Prostate gland (tissue), 2 donors: ENCODE results near the gene PLXNC1. TPM values are rescaled to one million over a fixed set of nuclear protein-coding genes. Genes with fewer than 3 reads are reported as not detected.

Experiments used
- DNase-seq: peaks from one replicate; pipeline ENCODE4 v3.0.0-alpha.2; 2019; ENCODE audit warnings: low spot score
- H3K27ac ChIP-seq, 2 donors: fragments of 200-600 bp; sonication (generic); 2 replicates each; pipeline ENCODE4 v1.5.1; 2017 to 2019
- H3K27me3 ChIP-seq: fragments of 200-600 bp; sonication (generic); replicated peaks from 2 replicates; pipeline ENCODE4 v1.5.1; 2019; ENCODE audit not compliant: insufficient read depth
- H3K36me3 ChIP-seq, 2 donors: fragments of 200-600 bp; sonication (generic); 1 replicate in 1 of 2; 2 replicates in 1 of 2; pipeline versions ENCODE4 v1.5.1 to v1.8.1; 2017 to 2019
- H3K4me1 ChIP-seq: fragments of 200-600 bp; sonication (generic); replicated peaks from 2 replicates; pipeline ENCODE4 v1.5.1; 2019
- H3K4me3 ChIP-seq, 2 donors: fragments of 200-600 bp; sonication (generic); 2 replicates each; pipeline ENCODE4 v1.5.1; 2017 to 2019
- H3K9me3 ChIP-seq: fragments of 200-600 bp; sonication (generic); 2 replicates; pipeline ENCODE4 v1.5.1; 2017
- POLR2A ChIP-seq: fragments of 450-650 bp; IDR thresholded peaks from one replicate; pipeline ENCODE4 v1.6.1; 2016; ENCODE audit warnings: antibody characterized with exemption, mild to moderate bottlenecking
- POLR2AphosphoS5 ChIP-seq: sonication (generic); formaldehyde crosslinking; IDR thresholded peaks from one replicate; pipeline ENCODE4 v1.6.1; 2017; ENCODE audit warnings: antibody characterized with exemption
- WGBS: methylation state at CpG from one replicate; pipeline ENCODE4 v1.1.5; 2018; 5-methylcytosine and 5-hydroxymethylcytosine counted together
- intact Hi-C: fragments of 100-400 bp; cut with DNase I; formaldehyde crosslinking; loops from one replicate; pipeline ENCODE4 v1.14.2; 2022
- total RNA-seq, 2 donors: library from RNA; depleted of rRNA; stranded (reverse); fragments of >200 nt; gene quantifications; one replicate each; pipeline ENCODE4 v1.1.0, GENCODE V29; 2016
- TF ChIP-seq, protein P1 (sequence below), 4 experiments: fragments of 200-600 bp in 2 of 4; fragments of 450-650 bp in 2 of 4; sonication (generic) in 2 of 4; IDR thresholded peaks; 1 replicate in 3 of 4; 2 replicates in 1 of 4; pipeline ENCODE4 v1.5.1; 2016 to 2019; ENCODE audit warnings: antibody characterized with exemption in 4 of 4, mild to moderate bottlenecking in 2 of 4, moderate library complexity in 2 of 4

The PLXNC1 gene
- total RNA-seq, 2 donors from 2014 or later: 2.7 to 118 TPM

DNA sequence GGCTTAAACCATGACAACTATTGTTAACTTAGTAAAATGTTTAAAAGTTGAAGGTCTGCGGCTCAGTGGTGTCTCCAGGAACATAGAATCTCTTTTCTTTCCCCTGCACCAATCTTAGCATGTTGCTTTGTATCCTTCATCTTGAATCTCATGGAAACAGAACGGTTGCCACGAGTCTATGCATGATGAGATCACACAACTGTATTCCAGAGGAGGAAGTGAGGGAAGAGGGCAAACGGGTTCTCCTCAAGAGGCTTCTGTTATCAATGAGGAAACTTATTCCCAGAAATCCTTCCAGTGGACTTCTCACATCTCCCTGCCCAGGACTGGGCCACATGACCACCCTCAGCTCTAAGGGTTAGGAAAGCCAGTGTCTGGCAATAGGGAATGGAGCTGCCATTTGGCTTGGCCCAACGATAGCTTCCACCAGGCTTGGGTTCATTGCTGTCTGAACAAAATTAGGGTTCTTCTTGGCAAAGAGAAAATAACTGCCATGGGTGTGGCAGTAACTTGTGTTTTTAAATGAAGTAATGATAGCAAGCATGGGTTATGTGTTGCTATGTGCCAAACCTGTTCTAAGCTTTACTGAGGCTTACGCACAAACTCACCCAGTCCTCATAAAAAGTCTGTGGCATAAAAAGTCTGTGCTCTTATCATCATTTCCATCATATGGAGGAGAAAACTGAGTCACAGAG is 17.4 kb downstream of the PLXNC1 start:
- Histone ChIP-seq H3K4me1 (no peaks in the 10 kb centered on the region), H3K27me3 (no peaks in the 10 kb centered on the region), H3K4me3 (no peak overlapping the region), H3K36me3 (no peaks in the 10 kb centered on the region), H3K9me3 (no peaks in the 10 kb centered on the region), H3K27ac (no peak overlapping the region)
- no peak for DNase-seq
- intact Hi-C loops: no loop called here
- 87% methylated on average over 6 of the region's 6 CpGs for WGBS
- TF ChIP-seq POLR2A (no peak), POLR2AphosphoS5 (no peak)
- TF ChIP-seq, protein P1, sequence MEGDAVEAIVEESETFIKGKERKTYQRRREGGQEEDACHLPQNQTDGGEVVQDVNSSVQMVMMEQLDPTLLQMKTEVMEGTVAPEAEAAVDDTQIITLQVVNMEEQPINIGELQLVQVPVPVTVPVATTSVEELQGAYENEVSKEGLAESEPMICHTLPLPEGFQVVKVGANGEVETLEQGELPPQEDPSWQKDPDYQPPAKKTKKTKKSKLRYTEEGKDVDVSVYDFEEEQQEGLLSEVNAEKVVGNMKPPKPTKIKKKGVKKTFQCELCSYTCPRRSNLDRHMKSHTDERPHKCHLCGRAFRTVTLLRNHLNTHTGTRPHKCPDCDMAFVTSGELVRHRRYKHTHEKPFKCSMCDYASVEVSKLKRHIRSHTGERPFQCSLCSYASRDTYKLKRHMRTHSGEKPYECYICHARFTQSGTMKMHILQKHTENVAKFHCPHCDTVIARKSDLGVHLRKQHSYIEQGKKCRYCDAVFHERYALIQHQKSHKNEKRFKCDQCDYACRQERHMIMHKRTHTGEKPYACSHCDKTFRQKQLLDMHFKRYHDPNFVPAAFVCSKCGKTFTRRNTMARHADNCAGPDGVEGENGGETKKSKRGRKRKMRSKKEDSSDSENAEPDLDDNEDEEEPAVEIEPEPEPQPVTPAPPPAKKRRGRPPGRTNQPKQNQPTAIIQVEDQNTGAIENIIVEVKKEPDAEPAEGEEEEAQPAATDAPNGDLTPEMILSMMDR (IDR thresholded peaks at IDR 0.05): no peak

DNA sequence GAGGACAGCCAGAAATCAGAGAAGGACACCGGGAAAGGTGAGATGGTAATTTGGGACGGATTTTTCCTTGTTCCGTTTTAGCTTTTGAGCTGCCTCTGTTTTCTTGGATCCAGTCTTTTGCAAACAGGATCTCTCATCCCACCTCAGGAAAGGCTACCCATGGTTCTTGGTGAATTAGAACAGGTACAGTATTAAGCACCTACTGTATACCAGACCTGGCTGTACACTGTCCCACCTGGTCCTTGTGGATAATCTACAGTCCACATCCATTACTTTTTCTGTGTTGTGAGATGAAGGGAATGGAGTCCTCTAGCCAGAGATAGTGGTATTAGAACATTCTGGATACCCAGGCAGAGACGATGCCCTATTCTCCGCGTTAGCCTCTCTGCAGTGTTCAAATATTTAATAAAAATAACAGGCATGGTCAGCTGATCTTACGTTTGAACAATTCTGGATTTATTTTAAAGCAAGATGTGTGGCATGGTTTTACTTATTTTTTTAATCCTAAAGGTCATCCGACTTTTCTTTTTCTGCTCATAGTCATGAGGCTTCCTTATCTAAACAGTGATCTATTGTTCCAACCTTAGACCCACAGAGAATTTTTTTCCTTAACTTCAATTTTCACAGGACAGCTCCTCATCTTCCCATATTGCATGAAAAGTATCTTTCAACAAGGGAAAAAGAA is 18.8 kb downstream of the PLXNC1 start:
- Histone ChIP-seq H3K9me3 (no peaks in the 10 kb centered on the region), H3K27me3 (no peaks in the 10 kb centered on the region), H3K4me3 (no peak overlapping the region), H3K27ac (no peak overlapping the region), H3K4me1 (no peaks in the 10 kb centered on the region), H3K36me3 (no peaks in the 10 kb centered on the region)
- DNase-seq: no peak
- 77% methylated on average over 8 of the region's 8 CpGs for WGBS
- TF ChIP-seq POLR2AphosphoS5: no peak
- TF ChIP-seq, protein P1 (IDR thresholded peaks at IDR 0.05): no peak
- intact Hi-C loops: no loop called here

DNA sequence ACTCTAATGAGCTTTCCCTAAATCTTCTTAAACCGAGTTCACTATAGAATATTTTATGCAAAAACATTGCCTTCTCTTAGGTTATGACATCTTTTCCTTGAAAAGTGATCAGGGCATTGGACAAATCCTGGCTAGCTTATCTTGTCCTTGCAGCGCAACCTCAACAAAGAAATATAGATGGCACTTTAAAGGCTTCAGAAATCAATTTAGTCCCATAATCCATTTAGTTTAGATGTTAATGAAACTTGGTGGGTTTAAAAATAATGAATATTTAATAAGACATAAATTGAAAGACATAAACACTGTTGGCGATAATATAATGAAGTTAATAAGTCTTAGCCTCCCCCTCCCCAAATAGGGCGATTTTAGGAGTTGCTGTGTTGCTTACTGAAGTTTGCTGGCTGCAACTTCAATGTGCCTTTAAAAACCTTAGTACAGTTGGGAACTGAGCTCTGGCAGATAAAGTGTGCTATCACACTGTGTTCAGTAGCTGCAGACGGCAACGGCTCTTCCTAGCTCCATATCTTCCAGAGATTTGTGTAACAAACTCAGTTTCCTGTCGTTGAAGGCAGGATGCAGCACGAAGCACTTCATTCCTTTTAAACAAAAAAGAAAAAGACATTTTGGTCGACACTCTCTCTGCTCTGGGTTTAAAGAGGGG is 19.5 kb downstream of the PLXNC1 start:
- H3K27me3 ChIP-seq: no peaks in the 10 kb centered on the region
- 42% methylated on average over 9 of the region's 9 CpGs for WGBS
- no peak overlapping the region for H3K4me3 ChIP-seq
- TF ChIP-seq, protein P1 (IDR thresholded peaks at IDR 0.05): no peak
- TF ChIP-seq POLR2AphosphoS5: no peak
- no peak for TF ChIP-seq POLR2A
- H3K4me1 ChIP-seq: no peaks in the 10 kb centered on the region
- intact Hi-C loops: no loop called here
- no peaks in the 10 kb centered on the region for H3K9me3 ChIP-seq
- H3K27ac ChIP-seq: no peak overlapping the region
- no peaks in the 10 kb centered on the region for H3K36me3 ChIP-seq
- DNase-seq: no peak

DNA sequence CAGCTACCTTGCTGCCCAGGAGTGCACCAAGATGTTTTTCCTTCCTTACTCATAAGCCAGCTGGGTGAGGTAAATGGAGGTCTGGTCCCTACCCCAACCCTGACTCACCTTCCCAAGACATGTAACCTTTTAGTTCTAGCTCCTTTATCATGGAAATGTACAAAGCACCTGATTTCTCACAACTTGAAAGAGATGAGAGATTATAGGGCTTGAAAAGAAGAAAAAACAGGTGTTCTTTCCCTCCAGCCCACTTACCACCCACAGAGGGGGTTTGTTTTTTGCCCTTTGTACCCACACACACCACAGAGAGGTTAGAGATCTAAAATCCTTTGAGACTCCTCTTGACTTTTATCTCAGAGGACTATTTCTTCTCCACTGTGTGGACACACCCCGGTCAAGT is 21.1 kb downstream of the PLXNC1 start:
- intact Hi-C loops: no loop called here
- Histone ChIP-seq H3K4me1 (no peaks in the 10 kb centered on the region), H3K27ac (no peak overlapping the region), H3K27me3 (no peaks in the 10 kb centered on the region), H3K9me3 (no peaks in the 10 kb centered on the region), H3K4me3 (no peak overlapping the region), H3K36me3 (no peaks in the 10 kb centered on the region)
- DNase-seq: no peak
- TF ChIP-seq POLR2AphosphoS5 (no peak), POLR2A (no peak)
- TF ChIP-seq, protein P1 (IDR thresholded peaks at IDR 0.05): no peak
- 68% methylated on average over 1 of the region's 1 CpG for whole genome bisulfite sequencing
